OCI-LY1 (cell line): ENCODE data around the gene OR2D2.

ENCODE experiments used
- CTCF ChIP-seq: fragments of 200-600 bp; sonication (generic), shearing (Covaris generic); IDR thresholded peaks from 2 replicates; pipeline ENCODE4 v1.5.1; 2017; ENCODE audit warnings: mild to moderate bottlenecking, antibody characterized with exemption, low read length, moderate library complexity, mixed read lengths
- EZH2 ChIP-seq: fragments of 200-600 bp; sonication (generic), shearing (Covaris generic); IDR thresholded peaks from 2 replicates; pipeline ENCODE4 v1.8.0; 2017; ENCODE audit warnings: borderline replicate concordance, mixed run types, mild to moderate bottlenecking, antibody characterized with exemption, low read length, moderate library complexity, mixed read lengths

DNA sequence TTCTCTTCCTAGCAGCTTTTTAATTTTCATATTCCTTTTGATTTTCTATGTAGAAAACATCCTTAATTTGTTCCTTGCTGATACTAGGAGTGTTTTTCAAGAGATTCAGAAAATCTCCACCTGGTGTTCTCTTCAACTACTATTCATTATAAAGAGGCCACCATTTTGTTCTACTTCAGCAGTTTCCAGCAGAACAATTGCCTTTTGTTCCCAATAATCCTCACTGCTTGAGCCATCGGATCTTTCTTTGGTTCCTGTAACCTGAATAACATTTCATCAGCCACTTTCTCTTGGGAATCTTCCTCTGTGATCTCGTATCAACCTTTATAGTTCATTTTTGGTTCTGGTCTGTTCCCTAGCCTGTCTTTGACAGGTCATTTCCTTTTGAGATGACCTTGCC, 48.6 kb downstream of the OR2D2 start:
- TF ChIP-seq CTCF (no peak), EZH2 (no peak)
